GM23338 (cell line): ENCODE results near the gene DUSP9. TPM values are rescaled to one million over a fixed set of nuclear protein-coding genes. Genes with fewer than 3 reads are reported as not detected.
A peak's percentile ranks its signal among the peaks of the same experiment; 100 is the strongest.
"Not testable (repeated sequence)": the region's sequence is repeated elsewhere in the genome, so short reads cannot be mapped to it uniquely, and the experiment has no call there.

Source experiments
- ATAC-seq: fragments of 200-7000 bp; cut with Tn5 transposase; 3 replicates; pipeline ENCODE4 v1.9.1; 2020
- DNase-seq: peaks from one replicate; pipeline ENCODE4 v3.0.0-alpha.2; 2015; ENCODE audit warnings: low spot score
- H2AFZ ChIP-seq: fragments of 200-600 bp; sonication (generic); 2 replicates; pipeline ENCODE4 v1.8.0; 2016; ENCODE audit warnings: antibody characterized with exemption, mild to moderate bottlenecking, moderate library complexity
- H3F3A ChIP-seq: fragments of 200-600 bp; sonication (generic); replicated peaks from 2 replicates; pipeline ENCODE4 v1.8.0; 2017; ENCODE audit warnings: antibody characterized with exemption, mixed run types, low read depth
- H3K27ac ChIP-seq: fragments of 200-600 bp; sonication (generic); 2 replicates; pipeline ENCODE4 v1.6.1; 2016; ENCODE audit warnings: low read depth
- H3K27me3 ChIP-seq: fragments of 200-600 bp; sonication (generic); 2 replicates; pipeline ENCODE4 v1.8.0; 2016; ENCODE audit warnings: mild to moderate bottlenecking, mixed run types, moderate library complexity; ENCODE audit not compliant: insufficient read depth
- H3K36me3 ChIP-seq: fragments of 200-600 bp; sonication (generic); 2 replicates; pipeline ENCODE4 v1.8.0; 2016; ENCODE audit warnings: mild to moderate bottlenecking; ENCODE audit not compliant: insufficient read depth
- H3K4me1 ChIP-seq: fragments of 200-600 bp; sonication (generic); 2 replicates; pipeline ENCODE4 v1.8.0; 2016; ENCODE audit warnings: mild to moderate bottlenecking, moderate library complexity; ENCODE audit not compliant: insufficient read depth
- H3K4me2 ChIP-seq: fragments of 200-600 bp; sonication (generic); 2 replicates; pipeline ENCODE4 v1.7.1; 2017; ENCODE audit warnings: mixed run types
- H3K4me3 ChIP-seq: fragments of 200-600 bp; sonication (generic); 2 replicates; pipeline ENCODE4 v1.6.1; 2016; ENCODE audit warnings: mixed run types
- H3K79me2 ChIP-seq: fragments of 200-600 bp; sonication (generic); replicated peaks from 2 replicates; pipeline ENCODE4 v1.8.0; 2017; ENCODE audit warnings: mild to moderate bottlenecking; ENCODE audit not compliant: insufficient read depth
- H3K9me2 ChIP-seq: fragments of 200-600 bp; sonication (generic); 2 replicates; pipeline ENCODE4 v1.8.0; 2017; ENCODE audit not compliant: insufficient read depth
- H4K20me1 ChIP-seq: fragments of 200-600 bp; sonication (generic); replicated peaks from 2 replicates; pipeline ENCODE4 v1.8.0; 2017; ENCODE audit warnings: mild to moderate bottlenecking; ENCODE audit not compliant: insufficient read depth
- H3K27ac Mint-ChIP-seq: 2 replicates; pipeline ENCODE4 v1.8.0; 2020; ENCODE audit warnings: inconsistent platforms, mild to moderate bottlenecking, moderate library complexity, mixed read lengths
- H3K27me3 Mint-ChIP-seq: 3 replicates; pipeline ENCODE4 v1.8.0; 2022; ENCODE audit warnings: low read depth, mild to moderate bottlenecking, moderate library complexity, mixed read lengths, inconsistent platforms; ENCODE audit not compliant: insufficient read depth, poor library complexity
- H3K36me3 Mint-ChIP-seq: 3 replicates; pipeline ENCODE4 v1.8.0; 2021; ENCODE audit warnings: low read depth, mild to moderate bottlenecking, inconsistent platforms, moderate library complexity, mixed read lengths
- H3K4me1 Mint-ChIP-seq: 3 replicates; pipeline ENCODE4 v1.8.0; 2020; ENCODE audit warnings: mild to moderate bottlenecking, inconsistent platforms, mixed read lengths
- H3K4me3 Mint-ChIP-seq: 3 replicates; pipeline ENCODE4 v1.8.0; 2021; ENCODE audit warnings: moderate library complexity, mild to moderate bottlenecking, inconsistent platforms, mixed read lengths
- H3K9me3 Mint-ChIP-seq: 3 replicates; pipeline ENCODE4 v1.8.0; 2020; ENCODE audit warnings: moderate library complexity, mild to moderate bottlenecking, inconsistent platforms, mixed read lengths
- CTCF ChIP-seq, 2 experiments: fragments of 200-600 bp in 1 of 2; sonication (generic) in 1 of 2; conservative IDR thresholded peaks; 2 replicates each; pipeline versions ENCODE4 v1.5.1 to v1.6.1; 2016 to 2017; ENCODE audit warnings: antibody characterized with exemption in 2 of 2, low read depth in 2 of 2, mild to moderate bottlenecking in 2 of 2, moderate library complexity in 1 of 2
- ETS1 ChIP-seq: IDR thresholded peaks from 2 replicates; pipeline ENCODE4 v1.6.1; 2016; ENCODE audit warnings: antibody characterized with exemption
- EZH2 ChIP-seq: fragments of 200-600 bp; sonication (generic); IDR thresholded peaks from one replicate; pipeline ENCODE4 v1.8.0; 2017; ENCODE audit warnings: antibody characterized with exemption, mild to moderate bottlenecking, low read depth; ENCODE audit not compliant: unreplicated experiment
- JUNB ChIP-seq: IDR thresholded peaks from one replicate; pipeline ENCODE4 v1.6.1; 2016; ENCODE audit warnings: antibody characterized with exemption; ENCODE audit not compliant: unreplicated experiment
- STAT1 ChIP-seq: IDR thresholded peaks from one replicate; pipeline ENCODE4 v1.6.1; 2016; ENCODE audit warnings: antibody characterized with exemption; ENCODE audit not compliant: unreplicated experiment
- ZNF331 ChIP-seq: fragments of 250-450 bp; sonication (Bioruptor Pico); IDR thresholded peaks from 2 replicates; pipeline ENCODE4 v1.5.0; 2020; ENCODE audit warnings: low read depth, mild to moderate bottlenecking, moderate library complexity
- polyA plus RNA-seq: library from polyadenylated mRNA; unstranded; fragments of >200 nt; fragmentation: Nextera tagmentation; extraction: Ambion mirVana; gene quantifications from 2 replicates; pipeline ENCODE4 v1.2.1, GENCODE V29; 2016
- total RNA-seq: library from RNA; depleted of rRNA; stranded (reverse); fragments of >200 nt; shearing (Covaris generic); gene quantifications from 2 replicates; pipeline ENCODE4 v1.2.3, GENCODE V29; 2014

DUSP9 gene
- total and polyA plus RNA-seq, 2 experiments from 2014 or later = 0.71 to 3.9 TPM

- H3K9me3 Mint-ChIP-seq = peaks cover 3% of the 10 kb centered on the region; the same call in 1 of the 3 replicates
- H3K4me1 Mint-ChIP-seq = peaks cover 13% of the 10 kb centered on the region
- peak overlapping the region; percentile 48 for H3K4me3 ChIP-seq
- H3K4me2 ChIP-seq = peak overlapping the region; percentile 66; the same call in 1 of the 2 replicates
- peak overlapping the region; percentile 66 for H3K4me3 Mint-ChIP-seq
- no peak overlapping the region for H3K27ac ChIP-seq
- ATAC-seq = peak; percentile 26
- H2AFZ ChIP-seq = no peak overlapping the region
- no peaks in the 10 kb centered on the region for H3F3A ChIP-seq
- H3K4me1 ChIP-seq = no peaks in the 10 kb centered on the region; the same call in 1 of the 2 replicates
- no peak for DNase-seq
- peaks cover 9% of the 10 kb centered on the region; the same call in 2 of the 3 replicates for H3K36me3 Mint-ChIP-seq
- H3K9me2 ChIP-seq = no peaks in the 10 kb centered on the region
- no peaks in the 10 kb centered on the region for H4K20me1 ChIP-seq
- no peaks in the 10 kb centered on the region for H3K36me3 ChIP-seq
- peak; percentile 14 to 41; a peak in 3 of 4 replicates for TF ChIP-seq CTCF (conservative IDR thresholded peaks at IDR 0.05; ENCODE audit: low read depth in 2 of 2)
- TF ChIP-seq STAT1 = no peak
- no peaks in the 10 kb centered on the region for H3K79me2 ChIP-seq
- H3K27me3 ChIP-seq = no peaks in the 10 kb centered on the region
- H3K27ac Mint-ChIP-seq = no peak overlapping the region
- peaks cover 4% of the 10 kb centered on the region for H3K27me3 Mint-ChIP-seq
Observed at GRCh38 chrX:153689654-153690465, 42.9 kb downstream of the DUSP9 start.

- no peak for ATAC-seq
- H3K27me3 ChIP-seq = no peaks in the 10 kb centered on the region
- no peaks in the 10 kb centered on the region; the same call in 1 of the 2 replicates for H3K4me1 ChIP-seq
- H3F3A ChIP-seq = no peaks in the 10 kb centered on the region
- H2AFZ ChIP-seq = no peak overlapping the region
- peak overlapping the region; percentile 32; the same call in 1 of the 3 replicates for H3K4me3 Mint-ChIP-seq
- peaks cover 11% of the 10 kb centered on the region for H3K4me1 Mint-ChIP-seq
- no peak overlapping the region for H3K27ac Mint-ChIP-seq
- H3K4me2 ChIP-seq = no peak overlapping the region
- H3K27me3 Mint-ChIP-seq = peaks cover 4% of the 10 kb centered on the region
- H3K36me3 Mint-ChIP-seq = peaks cover 9% of the 10 kb centered on the region; the same call in 2 of the 3 replicates
- no peak overlapping the region for H3K4me3 ChIP-seq
- no peaks in the 10 kb centered on the region for H3K9me2 ChIP-seq
- H3K27ac ChIP-seq = no peak overlapping the region
- no peaks in the 10 kb centered on the region for H4K20me1 ChIP-seq
- peaks cover 3% of the 10 kb centered on the region; the same call in 1 of the 3 replicates for H3K9me3 Mint-ChIP-seq
- H3K36me3 ChIP-seq = no peaks in the 10 kb centered on the region
- H3K79me2 ChIP-seq = no peaks in the 10 kb centered on the region
- DNase-seq = no peak
- TF ChIP-seq JUNB = no peak
- no peak for TF ChIP-seq EZH2
- TF ChIP-seq ETS1 = no peak
- no peak for TF ChIP-seq ZNF331 (CRISPR knock-in tag)
Observed at GRCh38 chrX:153690466-153690865, 43.5 kb downstream of the DUSP9 start.

GRCh38 chrX:153691032-153691827 is 44.2 kb downstream of the DUSP9 start:
- not testable (repeated sequence) for H3K9me3 Mint-ChIP-seq, H3K27me3 Mint-ChIP-seq, H4K20me1 ChIP-seq, H3K4me3 Mint-ChIP-seq, H3K4me1 ChIP-seq, DNase-seq, H3K27ac Mint-ChIP-seq, H3K27me3 ChIP-seq, H3F3A ChIP-seq, H2AFZ ChIP-seq, H3K79me2 ChIP-seq, H3K36me3 ChIP-seq, H3K27ac ChIP-seq, ATAC-seq, H3K4me3 ChIP-seq, H3K9me2 ChIP-seq, H3K4me2 ChIP-seq, H3K4me1 Mint-ChIP-seq
- peaks cover 14% of the 10 kb centered on the region; the same call in 2 of the 3 replicates for H3K36me3 Mint-ChIP-seq
